ENCODE measurements around the gene ZNF714.
"Not testable (repeated sequence)": the region's sequence is repeated elsewhere in the genome, so short reads cannot be mapped to it uniquely, and the experiment has no call there.

Gene ZNF714

GRCh38 chr19:21128901-21129698, 47.1 kb downstream of the ZNF714 start:
- FAIRE-seq: no peak

GRCh38 chr19:21130097-21130775, 48.2 kb downstream of the ZNF714 start:
- FAIRE-seq: no peak
- no peak for DNase-seq (ENCODE audit: extremely low spot score, insufficient read length, low read depth)

More at GRCh38 chr19:21128901-21129698, 47.1 kb downstream of the ZNF714 start:
- DNase-seq (ENCODE audit: extremely low spot score, insufficient read length, low read depth): no peak

GRCh38 chr19:21133633-21134032, 51.6 kb downstream of the ZNF714 start:
- no peak for FAIRE-seq
- no peak for DNase-seq (ENCODE audit: extremely low spot score, insufficient read length, low read depth)

- no peak for DNase-seq (ENCODE audit: extremely low spot score, insufficient read length, low read depth)
- FAIRE-seq: no peak
Measured at GRCh38 chr19:21134934-21135366, 52.9 kb downstream of the ZNF714 start.

- no peak for DNase-seq (ENCODE audit: extremely low spot score, insufficient read length, low read depth)
- FAIRE-seq: no peak
Measured at GRCh38 chr19:21135433-21135832, 53.4 kb downstream of the ZNF714 start.

- FAIRE-seq (no peak), DNase-seq (ENCODE audit: extremely low spot score, insufficient read length, low read depth) (no peak)
Measured at GRCh38 chr19:21138130-21138529, 56.1 kb downstream of the ZNF714 start.

GRCh38 chr19:21141006-21141405, 59.0 kb downstream of the ZNF714 start:
- FAIRE-seq; DNase-seq (ENCODE audit: extremely low spot score, insufficient read length, low read depth): not testable (repeated sequence)

- peak; percentile 94 for FAIRE-seq
- DNase-seq (ENCODE audit: extremely low spot score, insufficient read length, low read depth): peak; percentile 45
Measured at GRCh38 chr19:21141787-21142464, 59.9 kb downstream of the ZNF714 start, which contains the start of gene ZNF431. Gene ZNF431, plus strand, starts transcription at chr19:21142040. Its CDS starts 144 bp downstream, at chr19:21142184.

GRCh38 chr19:21143428-21143827, 61.4 kb downstream of the ZNF714 start:
- no peak for FAIRE-seq
- no peak for DNase-seq (ENCODE audit: extremely low spot score, insufficient read length, low read depth)

- DNase-seq (ENCODE audit: extremely low spot score, insufficient read length, low read depth) (no peak), FAIRE-seq (no peak)
Measured at GRCh38 chr19:21143854-21144253, 61.9 kb downstream of the ZNF714 start.

- DNase-seq (ENCODE audit: extremely low spot score, insufficient read length, low read depth) (no peak), FAIRE-seq (no peak)
Measured at GRCh38 chr19:21147540-21147939, 65.5 kb downstream of the ZNF714 start.

GRCh38 chr19:21148681-21149080, 66.7 kb downstream of the ZNF714 start:
- FAIRE-seq: no peak

GRCh38 chr19:21149877-21150276, 67.9 kb downstream of the ZNF714 start:
- FAIRE-seq: no peak
- no peak for DNase-seq (ENCODE audit: extremely low spot score, insufficient read length, low read depth)

More at GRCh38 chr19:21148681-21149080, 66.7 kb downstream of the ZNF714 start:
- DNase-seq (ENCODE audit: extremely low spot score, insufficient read length, low read depth): no peak

GRCh38 chr19:21151460-21151859, 69.5 kb downstream of the ZNF714 start:
- FAIRE-seq (no peak), DNase-seq (ENCODE audit: extremely low spot score, insufficient read length, low read depth) (no peak)

- no peak for FAIRE-seq
Measured at GRCh38 chr19:21158523-21159135, 76.6 kb downstream of the ZNF714 start.

GRCh38 chr19:21164541-21164940, 82.5 kb downstream of the ZNF714 start:
- no peak for DNase-seq (ENCODE audit: extremely low spot score, insufficient read length, low read depth)
- FAIRE-seq: no peak

More at GRCh38 chr19:21158523-21159135, 76.6 kb downstream of the ZNF714 start:
- no peak for DNase-seq (ENCODE audit: extremely low spot score, insufficient read length, low read depth)

- no peak for DNase-seq (ENCODE audit: extremely low spot score, insufficient read length, low read depth)
- FAIRE-seq: no peak
Measured at GRCh38 chr19:21166436-21166835, 84.4 kb downstream of the ZNF714 start.

Measured in GM18507 (cell line).